Metanephros (tissue), 2 donors: ENCODE measurements around the gene RNF130. TPM values are rescaled to one million over a fixed set of nuclear protein-coding genes. Genes with fewer than 3 reads are reported as not detected.

ENCODE experiments used
- small RNA-seq: library from RNA; depleted of rRNA; stranded (forward); fragments of <200 nt; gene quantifications from one replicate; pipeline ENCODE3, GENCODE V24; 2014; ENCODE audit warnings: low replicate concordance
- total RNA-seq: library from RNA; depleted of rRNA; stranded (reverse); fragments of >200 nt; gene quantifications from one replicate; pipeline ENCODE4 v1.2.3, GENCODE V29; 2014

RNF130 gene
- total RNA-seq = 59.7 TPM

DNA sequence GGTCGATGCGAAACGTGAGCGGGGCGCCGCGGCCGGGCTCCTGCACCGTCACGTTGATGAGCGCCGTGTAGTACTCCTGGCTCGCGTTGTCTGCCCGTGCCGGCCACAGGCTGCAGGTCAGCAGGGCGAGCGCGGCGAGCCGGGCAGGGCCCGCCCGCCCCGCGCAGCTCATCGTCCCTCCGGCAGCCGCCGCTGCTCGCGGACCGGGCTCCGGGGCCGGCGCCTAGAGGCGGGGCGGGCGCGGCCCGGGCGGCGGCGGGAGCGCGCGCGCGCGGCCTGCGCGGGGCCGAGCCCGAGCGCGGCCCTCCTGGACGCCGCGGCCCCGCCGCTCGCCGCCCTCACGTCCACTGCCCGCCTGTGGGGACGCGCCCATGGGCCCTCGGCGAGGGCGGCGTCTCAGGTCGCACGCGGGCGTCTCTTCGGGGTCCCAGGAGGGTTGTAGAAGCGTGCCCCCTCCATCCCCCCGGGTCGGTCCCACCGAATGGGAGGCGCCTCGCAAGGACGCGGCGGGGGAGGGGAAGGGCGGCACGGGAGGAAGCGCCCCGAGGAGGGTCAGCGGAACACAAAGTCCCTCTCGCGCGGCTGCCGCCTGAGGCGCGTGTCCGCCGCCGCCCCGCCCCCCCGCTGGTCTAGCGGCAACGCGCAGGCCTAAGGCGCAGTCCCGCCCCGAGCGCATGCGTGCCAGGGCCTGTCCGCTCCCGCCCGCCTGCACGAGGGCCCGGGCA lies at the start of gene RNF130:
Gene RNF130, minus strand, starts transcription at position 229 of the 725 bp plus-strand sequence. Its CDS starts 57 bp downstream, at position 172.

GRCh38 chr5:179907556-179908324 lies 163.8 kb downstream of the RNF130 start, which contains the start of gene TBC1D9B:
Gene TBC1D9B (minus strand): TSS chr5:179907897. CDS start chr5:179907821, 76 bp downstream.

Small RNAs within 50 kb of the gene (small RNA-seq; reads per million reads assigned to genes)
- gene MIR340 = 55.1 reads per million, percentile 97 among the genes with 10 or more reads in this experiment

Other genes starting within 250 kb of the RNF130 start
- 35.3 TPM for gene MRNIP, start 212.9 kb downstream of the RNF130 start, total RNA-seq
- gene TBC1D9B, start 163.9 kb downstream of the RNF130 start, total RNA-seq = 100 TPM
- 0.93 TPM for gene RASGEF1C, start 137.5 kb upstream of the RNF130 start, total RNA-seq
- gene MAPK9, start 220.3 kb upstream of the RNF130 start, total RNA-seq = 34.1 TPM